Right atrium auricular region (tissue), 2 donors: ENCODE results near the gene PDIK1L. TPM values are rescaled to one million over a fixed set of nuclear protein-coding genes. Genes with fewer than 3 reads are reported as not detected.

Source experiments
- DNase-seq: peaks from one replicate; pipeline ENCODE4 v3.0.0-alpha.2; 2019; ENCODE audit warnings: low spot score
- H3K27ac ChIP-seq, 2 donors: fragments of 200-600 bp; sonication (generic); 1 replicate in 1 of 2; 2 replicates in 1 of 2; pipeline ENCODE4 v1.5.1; 2016 to 2019
- H3K27me3 ChIP-seq, 2 donors: fragments of 200-600 bp; sonication (generic); one replicate each; pipeline versions ENCODE4 v1.5.1 to v1.6.0; 2017 to 2019
- H3K36me3 ChIP-seq: fragments of 200-600 bp; sonication (generic); one replicate; pipeline ENCODE4 v1.5.1; 2016
- H3K4me1 ChIP-seq, 2 donors: fragments of 200-600 bp; sonication (generic); one replicate each; pipeline versions ENCODE4 v1.5.1 to v1.6.0; 2017 to 2019
- H3K4me3 ChIP-seq, 2 donors: fragments of 200-600 bp; sonication (generic); 1 replicate in 1 of 2; 2 replicates in 1 of 2; pipeline ENCODE4 v1.5.1; 2017 to 2019; ENCODE audit warnings: mild to moderate bottlenecking in 1 of 2, moderate library complexity in 1 of 2
- H3K9me3 ChIP-seq, 2 donors: fragments of 200-600 bp; sonication (generic); one replicate each; pipeline ENCODE4 v1.5.1; 2019
- CTCF ChIP-seq, 2 donors: fragments of 200-600 bp; sonication (generic); IDR thresholded peaks; one replicate each; pipeline ENCODE4 v1.5.1; 2019; ENCODE audit warnings: antibody characterized with exemption in 2 of 2
- total RNA-seq, 2 donors: library from RNA; depleted of rRNA; stranded (reverse); fragments of >200 nt; gene quantifications; one replicate each; pipeline ENCODE4 v1.1.0, GENCODE V29; 2016

Gene PDIK1L
- total RNA-seq, 2 donors from 2014 or later: 3.0 to 3.4 TPM

GRCh38 chr1:26109229-26110164 is 2.1 kb upstream of the PDIK1L start:
- TF ChIP-seq CTCF (IDR thresholded peaks at IDR 0.05): no peak
- Histone ChIP-seq H3K36me3 (no peaks in the 10 kb centered on the region), H3K9me3 (no peaks in the 10 kb centered on the region), H3K4me3 (no peak overlapping the region), H3K27ac (no peak overlapping the region), H3K4me1 (peaks cover 0 to 30% of the 10 kb centered on the region in 2 donors), H3K27me3 (no peaks in the 10 kb centered on the region)
- no peak for DNase-seq

- Histone ChIP-seq H3K36me3 (peaks cover 1% of the 10 kb centered on the region), H3K4me1 (peaks cover 0 to 27% of the 10 kb centered on the region in 2 donors), H3K27ac (peak overlapping the region; percentile 95 to 96), H3K9me3 (no peaks in the 10 kb centered on the region), H3K4me3 (peak overlapping the region; percentile 84 to 99), H3K27me3 (no peaks in the 10 kb centered on the region)
- peak; percentile 64 for DNase-seq
- peak in 1 of 2 donors; percentile 28 for TF ChIP-seq CTCF (IDR thresholded peaks at IDR 0.05)
Observed at GRCh38 chr1:26110731-26111529, 694 bp upstream of the PDIK1L start.

GRCh38 chr1:26112407-26112775 is 767 bp downstream of the PDIK1L start:
- Histone ChIP-seq H3K4me1 (peaks cover 0 to 27% of the 10 kb centered on the region in 2 donors), H3K4me3 (peak overlapping the region; percentile 84 to 99), H3K36me3 (peaks cover 5% of the 10 kb centered on the region), H3K9me3 (no peaks in the 10 kb centered on the region), H3K27ac (peak overlapping the region; percentile 95 to 96), H3K27me3 (no peaks in the 10 kb centered on the region)
- no peak for DNase-seq
- TF ChIP-seq CTCF (IDR thresholded peaks at IDR 0.05): no peak

GRCh38 chr1:26114165-26114927 is 2.7 kb downstream of the PDIK1L start:
- no peak for TF ChIP-seq CTCF (IDR thresholded peaks at IDR 0.05)
- no peak overlapping the region for H3K4me3 ChIP-seq
- peaks cover 5% of the 10 kb centered on the region for H3K36me3 ChIP-seq
- no peaks in the 10 kb centered on the region for H3K27me3 ChIP-seq
- no peaks in the 10 kb centered on the region for H3K9me3 ChIP-seq
- peaks cover 0 to 27% of the 10 kb centered on the region in 2 donors for H3K4me1 ChIP-seq
- peak overlapping the region in 1 of 2 donors; percentile 20 for H3K27ac ChIP-seq
- DNase-seq: no peak

GRCh38 chr1:26119892-26120608 is 8.4 kb downstream of the PDIK1L start:
- Histone ChIP-seq H3K27me3 (no peaks in the 10 kb centered on the region), H3K27ac (no peak overlapping the region), H3K4me3 (no peak overlapping the region), H3K36me3 (peaks cover 10% of the 10 kb centered on the region), H3K9me3 (no peaks in the 10 kb centered on the region), H3K4me1 (peaks cover 0 to 8% of the 10 kb centered on the region in 2 donors)
- no peak for TF ChIP-seq CTCF (IDR thresholded peaks at IDR 0.05)
- no peak for DNase-seq
